Activated CD8-positive, alpha-beta memory T cell treated with anti-CD3 and anti-CD28 coated beads, Interleukin-2, amount 10 ng/mL, durations not matched to agents 7 days and 5 days (primary cell): ENCODE data around the gene ADAMTS2. TPM values are rescaled to one million over a fixed set of nuclear protein-coding genes. Genes with fewer than 3 reads are reported as not detected.

Experiments
- ATAC-seq: fragments of 150-1000 bp; cut with Tn5 transposase; one replicate; pipeline ENCODE4 v1.10.0; 2021; ENCODE audit warnings: moderate library complexity
- CTCF ChIA-PET: fragments of 350-600 bp; sonication (Branson Sonifier 250); formaldehyde crosslinking; loops from one replicate; lab custom pipeline; 2021; ENCODE audit warnings: antibody characterized with exemption; lab: Charles Lee
- DNase-seq: peaks from one replicate; pipeline ENCODE4 v3.0.0-alpha.2; 2020
- H3K27ac Mint-ChIP-seq: one replicate; pipeline ENCODE4 v1.8.0; 2021; ENCODE audit warnings: mild to moderate bottlenecking, mixed read lengths
- H3K27me3 Mint-ChIP-seq: one replicate; pipeline ENCODE4 v1.8.0; 2021; ENCODE audit warnings: mixed read lengths
- H3K36me3 Mint-ChIP-seq: one replicate; pipeline ENCODE4 v1.8.0; 2021; ENCODE audit warnings: mild to moderate bottlenecking, mixed read lengths
- H3K4me1 Mint-ChIP-seq: one replicate; pipeline ENCODE4 v1.8.0; 2021; ENCODE audit warnings: mixed read lengths
- H3K4me3 Mint-ChIP-seq: one replicate; pipeline ENCODE4 v1.8.0; 2021; ENCODE audit warnings: mild to moderate bottlenecking, moderate library complexity, mixed read lengths
- H3K9me3 Mint-ChIP-seq: one replicate; pipeline ENCODE4 v1.8.0; 2022; ENCODE audit warnings: low read depth, mixed read lengths
- total RNA-seq, 2 experiments: library from RNA; stranded (reverse); gene quantifications; one replicate each; pipeline ENCODE4 v1.2.3, GENCODE V29; 2021

The ADAMTS2 gene
- total RNA-seq, result not detected

GRCh38 chr5:179345433-179346321 lies at the start of gene ADAMTS2:
TSS of gene ADAMTS2 (minus strand) at chr5:179345461. CDS start at chr5:179345328, 133 bp downstream.
- H3K4me3 Mint-ChIP-seq, result no peak within 1 kb of the TSS
- CTCF ChIA-PET, result no interaction called here
- H3K4me1 Mint-ChIP-seq, result no peaks in the 10 kb centered on the region
- no peak within 1 kb of the TSS for H3K27ac Mint-ChIP-seq
- peak; percentile 53 for ATAC-seq
- no peak for DNase-seq
- no peaks in the 10 kb centered on the region for H3K9me3 Mint-ChIP-seq
- H3K27me3 Mint-ChIP-seq, result peaks cover 56% of the 10 kb centered on the region
- H3K36me3 Mint-ChIP-seq, result no peaks in the 10 kb centered on the region

GRCh38 chr5:179393078-179393477 lies 47.8 kb upstream of the ADAMTS2 start:
- CTCF ChIA-PET, result interaction anchor here (1.5 kb wide), 1 partner anchor 101 kb away, joined by 3 read pairs; no protein-coding TSS in a partner anchor
- Mint-ChIP-seq H3K9me3 (peaks cover 3% of the 10 kb centered on the region), H3K27ac (no peak overlapping the region), H3K27me3 (peaks cover 3% of the 10 kb centered on the region), H3K4me1 (no peaks in the 10 kb centered on the region), H3K4me3 (no peak overlapping the region), H3K36me3 (peaks cover 1% of the 10 kb centered on the region)
- DNase-seq (no peak), ATAC-seq (no peak)

GRCh38 chr5:179387151-179388110 lies 42.2 kb upstream of the ADAMTS2 start:
- ATAC-seq, result no peak
- H3K9me3 Mint-ChIP-seq, result peaks cover 4% of the 10 kb centered on the region
- no peak overlapping the region for H3K27ac Mint-ChIP-seq
- DNase-seq, result no peak
- H3K4me3 Mint-ChIP-seq, result no peak overlapping the region
- H3K27me3 Mint-ChIP-seq, result peaks cover 3% of the 10 kb centered on the region
- CTCF ChIA-PET, result no interaction called here
- peaks cover 1% of the 10 kb centered on the region for H3K36me3 Mint-ChIP-seq
- H3K4me1 Mint-ChIP-seq, result no peaks in the 10 kb centered on the region

- Mint-ChIP-seq H3K9me3 (peaks cover 4% of the 10 kb centered on the region), H3K36me3 (peaks cover 1% of the 10 kb centered on the region), H3K27me3 (peaks cover 2% of the 10 kb centered on the region), H3K27ac (no peak overlapping the region), H3K4me1 (no peaks in the 10 kb centered on the region), H3K4me3 (no peak overlapping the region)
- DNase-seq (no peak), ATAC-seq (no peak)
- CTCF ChIA-PET, result no interaction called here
Observed at GRCh38 chr5:179385914-179386313, 40.7 kb upstream of the ADAMTS2 start.

- no peak overlapping the region for H3K4me3 Mint-ChIP-seq
- H3K27me3 Mint-ChIP-seq, result no peaks in the 10 kb centered on the region
- CTCF ChIA-PET, result no interaction called here
- no peaks in the 10 kb centered on the region for H3K36me3 Mint-ChIP-seq
- ATAC-seq, result no peak
- no peaks in the 10 kb centered on the region for H3K4me1 Mint-ChIP-seq
- peak; percentile 19 for DNase-seq
- no peak overlapping the region for H3K27ac Mint-ChIP-seq
- H3K9me3 Mint-ChIP-seq, result no peaks in the 10 kb centered on the region
Observed at GRCh38 chr5:179382486-179382885, 37.2 kb upstream of the ADAMTS2 start.

- DNase-seq (peak; percentile 37), ATAC-seq (no peak)
- Mint-ChIP-seq H3K27ac (no peak overlapping the region), H3K4me1 (no peaks in the 10 kb centered on the region), H3K36me3 (no peaks in the 10 kb centered on the region), H3K9me3 (no peaks in the 10 kb centered on the region), H3K4me3 (no peak overlapping the region), H3K27me3 (no peaks in the 10 kb centered on the region)
- CTCF ChIA-PET, result no interaction called here
Observed at GRCh38 chr5:179381691-179382090, 36.4 kb upstream of the ADAMTS2 start.

GRCh38 chr5:179380211-179381035 lies 35.2 kb upstream of the ADAMTS2 start:
- CTCF ChIA-PET, result no interaction called here
- H3K9me3 Mint-ChIP-seq, result no peaks in the 10 kb centered on the region
- H3K36me3 Mint-ChIP-seq, result no peaks in the 10 kb centered on the region
- no peak overlapping the region for H3K4me3 Mint-ChIP-seq
- H3K4me1 Mint-ChIP-seq, result no peaks in the 10 kb centered on the region
- H3K27ac Mint-ChIP-seq, result no peak overlapping the region
- no peak for ATAC-seq
- no peak for DNase-seq
- no peaks in the 10 kb centered on the region for H3K27me3 Mint-ChIP-seq

GRCh38 chr5:179379321-179379890 lies 34.1 kb upstream of the ADAMTS2 start:
- DNase-seq (no peak), ATAC-seq (no peak)
- Mint-ChIP-seq H3K4me1 (no peaks in the 10 kb centered on the region), H3K27ac (no peak overlapping the region), H3K9me3 (no peaks in the 10 kb centered on the region), H3K4me3 (no peak overlapping the region), H3K36me3 (no peaks in the 10 kb centered on the region), H3K27me3 (no peaks in the 10 kb centered on the region)
- CTCF ChIA-PET, result no interaction called here

- H3K4me1 Mint-ChIP-seq, result no peaks in the 10 kb centered on the region
- no peak overlapping the region for H3K27ac Mint-ChIP-seq
- no peaks in the 10 kb centered on the region for H3K27me3 Mint-ChIP-seq
- no peaks in the 10 kb centered on the region for H3K36me3 Mint-ChIP-seq
- no peaks in the 10 kb centered on the region for H3K9me3 Mint-ChIP-seq
- DNase-seq (no peak), ATAC-seq (no peak)
- no peak overlapping the region for H3K4me3 Mint-ChIP-seq
- CTCF ChIA-PET, result no interaction called here
Observed at GRCh38 chr5:179378441-179379271, 33.4 kb upstream of the ADAMTS2 start.

- no peaks in the 10 kb centered on the region for H3K27me3 Mint-ChIP-seq
- no peaks in the 10 kb centered on the region for H3K9me3 Mint-ChIP-seq
- no peak overlapping the region for H3K27ac Mint-ChIP-seq
- no peak for DNase-seq
- CTCF ChIA-PET, result no interaction called here
- no peak for ATAC-seq
- H3K4me3 Mint-ChIP-seq, result no peak overlapping the region
- no peaks in the 10 kb centered on the region for H3K4me1 Mint-ChIP-seq
- no peaks in the 10 kb centered on the region for H3K36me3 Mint-ChIP-seq
Observed at GRCh38 chr5:179378116-179378440, 32.8 kb upstream of the ADAMTS2 start.

GRCh38 chr5:179377421-179378115 lies 32.3 kb upstream of the ADAMTS2 start:
- CTCF ChIA-PET, result no interaction called here
- no peak overlapping the region for H3K27ac Mint-ChIP-seq
- H3K4me1 Mint-ChIP-seq, result no peaks in the 10 kb centered on the region
- no peaks in the 10 kb centered on the region for H3K27me3 Mint-ChIP-seq
- ATAC-seq, result no peak
- H3K36me3 Mint-ChIP-seq, result no peaks in the 10 kb centered on the region
- DNase-seq, result no peak
- H3K9me3 Mint-ChIP-seq, result no peaks in the 10 kb centered on the region
- H3K4me3 Mint-ChIP-seq, result no peak overlapping the region
